Esophagus squamous epithelium (tissue), 5 donors: ENCODE data around the gene DOCK1. TPM values are rescaled to one million over a fixed set of nuclear protein-coding genes. Genes with fewer than 3 reads are reported as not detected.

Experiments
- DNase-seq: peaks from one replicate; lab custom pipeline; 2025; lab: John Stamatoyannopoulos, UW
- H3K27ac ChIP-seq, 4 donors: fragments of 200-600 bp; sonication (generic); one replicate each; pipeline ENCODE4 v1.5.1; 2016 to 2019; ENCODE audit warnings: mild to moderate bottlenecking in 1 of 4
- H3K27me3 ChIP-seq, 4 donors: fragments of 200-600 bp; sonication (generic); 1 replicate in 3 of 4; 2 replicates in 1 of 4; pipeline versions ENCODE4 v1.5.1 to v1.6.0; 2017 to 2021; ENCODE audit warnings: antibody characterized with exemption in 1 of 4
- H3K36me3 ChIP-seq, 3 donors: fragments of 200-600 bp; sonication (generic); one replicate each; pipeline ENCODE4 v1.5.1; 2016 to 2019
- H3K4me1 ChIP-seq, 3 donors: fragments of 200-600 bp; sonication (generic); one replicate each; pipeline ENCODE4 v1.5.1; 2017 to 2019
- H3K4me3 ChIP-seq, 4 donors: fragments of 200-600 bp; sonication (generic); 1 replicate in 3 of 4; 2 replicates in 1 of 4; pipeline ENCODE4 v1.5.1; 2016 to 2019; ENCODE audit warnings: mild to moderate bottlenecking in 2 of 4, moderate library complexity in 1 of 4
- H3K9me3 ChIP-seq, 3 donors: fragments of 200-600 bp; sonication (generic); one replicate each; pipeline ENCODE4 v1.5.1; 2016 to 2019
- CTCF ChIP-seq, 6 experiments: fragments of 450-650 bp in 4 of 6; fragments of 200-600 bp in 2 of 6; sonication (generic) in 2 of 6; IDR thresholded peaks; one replicate each; pipeline ENCODE4 v1.5.1; 2016 to 2019; ENCODE audit warnings: antibody characterized with exemption in 6 of 6, mild to moderate bottlenecking in 4 of 6, moderate library complexity in 4 of 6
- POLR2A ChIP-seq, 4 donors: fragments of 450-650 bp; IDR thresholded peaks; one replicate each; pipeline ENCODE4 v1.6.1; 2017; ENCODE audit warnings: antibody characterized with exemption in 4 of 4, mild to moderate bottlenecking in 4 of 4, moderate library complexity in 3 of 4
- WGBS, 2 donors: methylation state at CpG; one replicate each; pipeline ENCODE4 v1.1.5; 2018; 5-methylcytosine and 5-hydroxymethylcytosine counted together
- intact Hi-C: fragments of 100-400 bp; cut with DNase I; formaldehyde crosslinking; loops from one replicate; pipeline ENCODE4 v1.15.0; 2022
- total RNA-seq, 4 donors: library from RNA; depleted of rRNA; stranded (reverse); fragments of >200 nt; gene quantifications; one replicate each; pipeline ENCODE4 v1.1.0, GENCODE V29; 2016
- donor health status: DM: yes; HTN: yes; CAD: no.

Gene DOCK1
- total RNA-seq, 4 donors from 2014 or later = 31.8 to 83.4 (median 49.8) TPM

GRCh38 chr10:127168261-127168660 is 263.0 kb downstream of the DOCK1 start:
- no peak overlapping the region for H3K27ac ChIP-seq
- H3K36me3 ChIP-seq = peaks cover 0 to 6% (median 0%) of the 10 kb centered on the region in 3 donors
- H3K9me3 ChIP-seq = no peaks in the 10 kb centered on the region
- DNase-seq = no peak
- no peak for TF ChIP-seq CTCF (IDR thresholded peaks at IDR 0.05)
- TF ChIP-seq POLR2A (IDR thresholded peaks at IDR 0.05) = no peak
- no peaks in the 10 kb centered on the region for H3K27me3 ChIP-seq
- intact Hi-C loops = no loop called here
- H3K4me3 ChIP-seq = no peak overlapping the region
- WGBS, 2 donors = 82 to 99% methylated on average over 3 of the region's 3 CpGs
- peaks cover 0 to 6% (median 0%) of the 10 kb centered on the region in 3 donors for H3K4me1 ChIP-seq

- DNase-seq = no peak
- Histone ChIP-seq H3K4me1 (no peaks in the 10 kb centered on the region), H3K9me3 (no peaks in the 10 kb centered on the region), H3K36me3 (peaks cover 0 to 56% (median 0%) of the 10 kb centered on the region in 3 donors), H3K4me3 (no peak overlapping the region), H3K27me3 (no peaks in the 10 kb centered on the region), H3K27ac (no peak overlapping the region)
- intact Hi-C loops = no loop called here
- 94 to 97% methylated on average over 8 of the region's 8 CpGs for WGBS, 2 donors
- TF ChIP-seq CTCF (IDR thresholded peaks at IDR 0.05) (no peak), POLR2A (IDR thresholded peaks at IDR 0.05) (no peak)
These were observed 269.6 kb downstream of the DOCK1 start for GRCh38 chr10:127174866-127175265.

- no peaks in the 10 kb centered on the region for H3K9me3 ChIP-seq
- TF ChIP-seq CTCF (IDR thresholded peaks at IDR 0.05) (no peak), POLR2A (IDR thresholded peaks at IDR 0.05) (no peak)
- H3K36me3 ChIP-seq = peaks cover 0 to 52% (median 0%) of the 10 kb centered on the region in 3 donors
- no peaks in the 10 kb centered on the region for H3K4me1 ChIP-seq
- 92 to 96% methylated on average over 14 to 17 of the region's 40 CpGs for WGBS, 2 donors
- H3K27me3 ChIP-seq = no peaks in the 10 kb centered on the region
- DNase-seq = no peak
- no peak overlapping the region for H3K27ac ChIP-seq
- intact Hi-C loops = no loop called here
- H3K4me3 ChIP-seq = no peak overlapping the region
These were observed 270.3 kb downstream of the DOCK1 start for GRCh38 chr10:127175357-127176110.

GRCh38 chr10:127176649-127177048 is 271.4 kb downstream of the DOCK1 start:
- H3K36me3 ChIP-seq = peaks cover 0 to 50% (median 0%) of the 10 kb centered on the region in 3 donors
- TF ChIP-seq POLR2A (IDR thresholded peaks at IDR 0.05) = no peak
- TF ChIP-seq CTCF (IDR thresholded peaks at IDR 0.05) = no peak
- no peak overlapping the region for H3K4me3 ChIP-seq
- H3K9me3 ChIP-seq = no peaks in the 10 kb centered on the region
- intact Hi-C loops = no loop called here
- 92 to 94% methylated on average over 13 to 16 of the region's 16 CpGs for WGBS, 2 donors
- H3K4me1 ChIP-seq = no peaks in the 10 kb centered on the region
- no peaks in the 10 kb centered on the region for H3K27me3 ChIP-seq
- DNase-seq = no peak
- H3K27ac ChIP-seq = no peak overlapping the region

GRCh38 chr10:127179612-127180250 is 274.5 kb downstream of the DOCK1 start:
- Histone ChIP-seq H3K4me1 (no peaks in the 10 kb centered on the region), H3K4me3 (no peak overlapping the region), H3K9me3 (no peaks in the 10 kb centered on the region), H3K36me3 (peaks cover 0 to 37% (median 0%) of the 10 kb centered on the region in 3 donors), H3K27me3 (no peaks in the 10 kb centered on the region), H3K27ac (no peak overlapping the region)
- intact Hi-C loops = no loop called here
- WGBS, 2 donors = 88 to 92% methylated on average over 5 to 6 of the region's 6 CpGs
- DNase-seq = no peak
- TF ChIP-seq POLR2A (IDR thresholded peaks at IDR 0.05) (no peak), CTCF (IDR thresholded peaks at IDR 0.05) (no peak)
